Measurements from ENCODE around the gene SDCBP2. TPM values are rescaled to one million over a fixed set of nuclear protein-coding genes. Genes with fewer than 3 reads are reported as not detected.
A peak's percentile ranks its signal among the peaks of the same experiment; 100 is the strongest.

SDCBP2 gene
- total and polyA plus RNA-seq, 2 of the 4 experiments (the other 2 are of a cell fraction), result 0.54 to 1.3 TPM

DNA sequence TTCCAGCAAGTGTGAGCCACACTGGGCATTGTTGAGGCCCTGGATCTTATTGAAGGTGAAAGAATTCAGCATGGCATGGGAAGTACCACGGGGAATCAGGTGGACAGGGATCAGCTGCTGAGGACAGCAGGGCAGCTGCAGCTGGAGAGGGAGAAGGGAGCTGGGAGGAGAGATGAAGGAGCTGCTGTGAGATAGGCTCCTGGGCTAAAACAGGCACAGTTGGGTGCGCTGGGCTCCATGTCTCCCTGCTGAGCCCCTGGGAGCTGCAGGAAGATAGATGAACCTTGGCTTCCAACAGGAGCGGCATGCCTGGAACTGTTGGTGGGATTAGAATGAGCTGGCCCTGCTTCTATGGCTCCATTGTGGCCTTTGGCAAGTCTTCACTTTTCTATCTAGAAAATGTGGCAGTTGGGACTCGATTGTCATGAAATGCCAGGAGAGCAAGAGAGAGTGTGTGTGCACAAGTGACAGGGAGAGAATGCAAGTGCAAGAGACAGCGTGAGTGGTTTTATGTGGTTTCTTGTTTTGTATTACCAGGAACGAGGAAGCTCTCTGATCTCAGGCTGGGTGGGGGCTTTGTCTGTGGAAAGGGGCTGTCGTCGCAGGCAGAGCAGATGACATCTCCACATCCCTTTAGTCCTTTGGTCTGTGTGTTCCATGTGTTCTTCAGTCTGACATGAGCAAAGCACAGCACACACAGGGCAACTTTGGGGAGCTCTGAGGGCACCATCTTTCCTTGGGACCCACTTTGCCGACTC is 42.5 kb downstream of the SDCBP2 start:
- H3K4me2 ChIP-seq (ENCODE audit: low read depth, low read length), result no peak overlapping the region
- H3K4ac ChIP-seq (ENCODE audit: low read depth, low read length), result no peak overlapping the region
- CTCF ChIA-PET, result no interaction called here
- no peak overlapping the region for H4K91ac ChIP-seq (ENCODE audit: insufficient read depth, low read depth, low read length)
- 64% methylated on average over 5 of the region's 9 CpGs; no CpG with 5 or more reads in 1 of the 2 experiments for WGBS, 2 experiments (ENCODE audit: extremely low coverage in 2 of 2, insufficient read length in 1 of 2)
- no peak overlapping the region for H3K56ac ChIP-seq (ENCODE audit: extremely low read depth, insufficient read depth, low read length)
- H4K20me1 ChIP-seq (ENCODE audit: insufficient read depth, low read length), result peaks cover 13% of the 10 kb centered on the region
- H4K5ac ChIP-seq (ENCODE audit: low read depth, low read length), result no peak overlapping the region
- intact Hi-C loops (cut with micrococcal nuclease) (no loop called here), dilution Hi-C loops (cut with HindIII; ENCODE audit: low sequenced_read_pairs, unreplicated experiment) (no loop called here), in situ Hi-C loops (cut with MboI; ENCODE audit: low sequenced_read_pairs) (no loop called here)
- no peaks in the 10 kb centered on the region for H3K9me3 ChIP-seq (ENCODE audit: control insufficient read depth, insufficient read depth, low read length)
- H2BK15ac ChIP-seq (ENCODE audit: low read depth, low read length), result no peak overlapping the region
- ATAC-seq (ENCODE audit: low read depth), result no peak
- H4K8ac ChIP-seq (ENCODE audit: low read depth in 2 of 2, low read length in 2 of 2), result no peak overlapping the region
- H3K27me3 ChIP-seq (ENCODE audit: control insufficient read depth, insufficient read depth, low read length), result no peaks in the 10 kb centered on the region
- peaks cover 0 to 10% of the 10 kb centered on the region in 2 experiments; a peak in 2 of 4 replicates for H3K79me1 ChIP-seq (ENCODE audit: low read depth in 1 of 2, low read length in 2 of 2)
- no peak overlapping the region for H3K4me3 ChIP-seq (ENCODE audit: insufficient read depth, low read depth, low read length)
- no peak overlapping the region for H2AK5ac ChIP-seq (ENCODE audit: low read depth, low read length)
- H2BK120ac ChIP-seq (ENCODE audit: low read depth, low read length), result no peak overlapping the region
- H3K14ac ChIP-seq (replicated peaks; ENCODE audit: low read depth, low read length), result no peak overlapping the region
- no peak overlapping the region for H2BK5ac ChIP-seq (ENCODE audit: low read depth, low read length, poor library complexity, severe bottlenecking)
- TF ChIP-seq, protein P1, sequence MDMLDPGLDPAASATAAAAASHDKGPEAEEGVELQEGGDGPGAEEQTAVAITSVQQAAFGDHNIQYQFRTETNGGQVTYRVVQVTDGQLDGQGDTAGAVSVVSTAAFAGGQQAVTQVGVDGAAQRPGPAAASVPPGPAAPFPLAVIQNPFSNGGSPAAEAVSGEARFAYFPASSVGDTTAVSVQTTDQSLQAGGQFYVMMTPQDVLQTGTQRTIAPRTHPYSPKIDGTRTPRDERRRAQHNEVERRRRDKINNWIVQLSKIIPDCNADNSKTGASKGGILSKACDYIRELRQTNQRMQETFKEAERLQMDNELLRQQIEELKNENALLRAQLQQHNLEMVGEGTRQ (IDR thresholded peaks at IDR 0.05; ENCODE audit: low read depth, low read length), result no peak
- TF ChIP-seq NFE2L2 (IDR thresholded peaks at IDR 0.05; ENCODE audit: low read depth, low read length), result no peak
- TF ChIP-seq BHLHE40 (IDR thresholded peaks at IDR 0.05; ENCODE audit: low read depth, low read length), result no peak
- TF ChIP-seq RCOR1 (IDR thresholded peaks at IDR 0.05; ENCODE audit: insufficient replicate concordance, low read length), result no peak
- no peak for TF ChIP-seq MXI1 (IDR thresholded peaks at IDR 0.05; ENCODE audit: borderline replicate concordance, low read depth, low read length)
- no peak for TF ChIP-seq CEBPB (IDR thresholded peaks at IDR 0.05; ENCODE audit: low read depth, low read length)
- no peak for TF ChIP-seq FOS (IDR thresholded peaks at IDR 0.05; ENCODE audit: low read depth, low read length)
- TF ChIP-seq SMC3 (IDR thresholded peaks at IDR 0.05; ENCODE audit: low read depth, low read length), result no peak
- no peak for TF ChIP-seq RFX5 (IDR thresholded peaks at IDR 0.05; ENCODE audit: low read depth, low read length)
- TF ChIP-seq RAD21 (IDR thresholded peaks at IDR 0.05; ENCODE audit: low read length), result no peak
- no peaks in the 10 kb centered on the region for H3K36me3 ChIP-seq (ENCODE audit: control insufficient read depth, insufficient read depth, low read length)
- no peak overlapping the region for H3K9ac ChIP-seq (ENCODE audit: low read depth, low read length)
- no peak overlapping the region for H2AFZ ChIP-seq (replicated peaks; ENCODE audit: low read length, poor library complexity)
- H3K23ac ChIP-seq (ENCODE audit: low read depth, low read length), result no peak overlapping the region
- H3K18ac ChIP-seq (ENCODE audit: low read depth, low read length), result no peak overlapping the region
- no TSS peak for BruUV-seq (replicated peaks)
- POLR2A ChIA-PET (ENCODE audit: unreplicated experiment), result no interaction called here
- H2AK9ac ChIP-seq (replicated peaks; ENCODE audit: low read depth, low read length, poor library complexity), result peak overlapping the region; percentile 28
- no peak overlapping the region for H3K27ac ChIP-seq (ENCODE audit: insufficient read depth, low read length)
- H3K9me1 ChIP-seq (ENCODE audit: insufficient read depth, low read length), result peaks cover 9% of the 10 kb centered on the region
- H3K4me1 ChIP-seq (ENCODE audit: control insufficient read depth, insufficient read depth, low read length), result peaks cover 2% of the 10 kb centered on the region; the same call in 1 of the 2 replicates
- no peak overlapping the region for H2BK20ac ChIP-seq (ENCODE audit: low read depth, low read length)
- no peak for DNase-seq

All from IMR-90 (cell line).